GM10266 (cell line): ENCODE results near the gene KRTAP4-6.
"Not testable (repeated sequence)": the region's sequence is repeated elsewhere in the genome, so short reads cannot be mapped to it uniquely, and the experiment has no call there.

ENCODE experiments used
- DNase-seq: peaks from one replicate; pipeline ENCODE4 v3.0.0; 2012; ENCODE audit errors: extremely low spot score
- TF ChIP-seq, protein P1 (sequence below): IDR thresholded peaks from 2 replicates; pipeline ENCODE4 v1.5.1; 2012; ENCODE audit warnings: mild to moderate bottlenecking, low read depth; ENCODE audit not compliant: control insufficient read depth, insufficient read depth; ENCODE audit errors: missing control alignments

The KRTAP4-6 gene

DNA sequence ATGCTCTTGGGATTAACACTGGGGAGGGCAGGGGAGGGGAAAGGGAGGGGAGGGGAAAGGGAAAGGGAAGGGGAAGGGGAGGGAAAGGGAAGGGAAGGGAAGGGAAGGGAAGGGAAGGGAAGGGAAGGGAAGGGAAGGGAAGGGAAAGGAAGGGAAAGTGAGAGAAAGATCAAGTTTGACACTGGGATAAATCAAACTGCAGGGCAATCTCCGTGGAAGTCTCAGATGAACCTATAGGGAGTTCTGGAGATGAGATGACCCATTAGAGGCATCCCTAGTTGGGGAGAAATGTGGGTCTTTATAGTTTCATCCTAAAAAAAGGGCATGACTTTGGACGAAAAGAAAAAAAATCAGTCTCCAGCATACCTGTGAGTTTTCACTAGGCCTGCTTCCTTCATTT, 18.6 kb downstream of the KRTAP4-6 start:
- TF ChIP-seq, protein P1, sequence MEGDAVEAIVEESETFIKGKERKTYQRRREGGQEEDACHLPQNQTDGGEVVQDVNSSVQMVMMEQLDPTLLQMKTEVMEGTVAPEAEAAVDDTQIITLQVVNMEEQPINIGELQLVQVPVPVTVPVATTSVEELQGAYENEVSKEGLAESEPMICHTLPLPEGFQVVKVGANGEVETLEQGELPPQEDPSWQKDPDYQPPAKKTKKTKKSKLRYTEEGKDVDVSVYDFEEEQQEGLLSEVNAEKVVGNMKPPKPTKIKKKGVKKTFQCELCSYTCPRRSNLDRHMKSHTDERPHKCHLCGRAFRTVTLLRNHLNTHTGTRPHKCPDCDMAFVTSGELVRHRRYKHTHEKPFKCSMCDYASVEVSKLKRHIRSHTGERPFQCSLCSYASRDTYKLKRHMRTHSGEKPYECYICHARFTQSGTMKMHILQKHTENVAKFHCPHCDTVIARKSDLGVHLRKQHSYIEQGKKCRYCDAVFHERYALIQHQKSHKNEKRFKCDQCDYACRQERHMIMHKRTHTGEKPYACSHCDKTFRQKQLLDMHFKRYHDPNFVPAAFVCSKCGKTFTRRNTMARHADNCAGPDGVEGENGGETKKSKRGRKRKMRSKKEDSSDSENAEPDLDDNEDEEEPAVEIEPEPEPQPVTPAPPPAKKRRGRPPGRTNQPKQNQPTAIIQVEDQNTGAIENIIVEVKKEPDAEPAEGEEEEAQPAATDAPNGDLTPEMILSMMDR, result no peak
- DNase-seq, result no peak

- DNase-seq, result not testable (repeated sequence)
Observed at GRCh38 chr17:41119696-41120690, 20.4 kb downstream of the KRTAP4-6 start.

DNA sequence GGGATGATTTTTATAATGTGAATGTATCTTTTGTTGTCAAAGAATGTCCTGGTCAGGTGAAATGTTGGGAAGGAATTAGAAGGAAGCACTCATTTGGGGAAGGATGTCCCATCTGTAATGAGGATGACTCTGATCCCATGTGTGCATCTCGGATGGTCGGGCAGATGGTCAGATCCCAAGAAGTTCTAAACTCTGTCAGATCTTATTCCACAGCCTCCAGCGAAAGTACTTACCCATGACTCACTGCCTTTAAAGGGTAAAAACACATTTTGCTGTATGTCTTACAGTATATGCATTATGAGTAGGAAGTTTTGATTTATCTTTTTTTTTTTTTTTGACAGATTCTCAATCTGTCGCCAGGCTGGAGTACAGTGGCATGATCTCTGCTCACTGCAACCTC, 21.6 kb downstream of the KRTAP4-6 start:
- TF ChIP-seq, protein P1, result no peak
- no peak for DNase-seq

- not testable (repeated sequence) for DNase-seq
Observed at GRCh38 chr17:41117846-41118386, 22.4 kb downstream of the KRTAP4-6 start, which contains the start of gene KRTAP4-11. TSS of gene KRTAP4-11 (minus strand) at chr17:41118373. CDS start at chr17:41118315, 58 bp downstream.

DNA sequence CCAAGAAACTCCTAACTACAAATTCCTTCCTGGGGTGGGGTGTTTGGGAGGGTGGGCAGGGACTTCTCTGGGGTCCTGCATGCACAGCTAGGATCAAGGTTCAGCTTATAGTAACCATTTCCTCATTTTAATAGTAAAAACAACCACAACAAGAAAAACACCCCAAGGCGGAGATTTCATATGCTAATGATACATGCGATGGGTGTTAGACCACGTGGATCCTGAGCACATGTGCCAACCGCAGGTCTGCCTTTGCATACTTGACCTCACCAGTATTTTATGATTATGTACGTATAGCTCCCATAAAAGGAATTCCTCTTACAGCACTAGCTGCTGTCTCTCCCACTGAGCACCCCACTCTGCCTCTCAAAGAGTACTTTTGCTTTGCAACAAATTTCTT, 24.0 kb downstream of the KRTAP4-6 start:
- TF ChIP-seq, protein P1, result no peak
- DNase-seq, result no peak

- TF ChIP-seq, protein P1, result no peak
- DNase-seq, result no peak
Observed at GRCh38 chr17:41111151-41111885, 29.0 kb downstream of the KRTAP4-6 start.

DNA sequence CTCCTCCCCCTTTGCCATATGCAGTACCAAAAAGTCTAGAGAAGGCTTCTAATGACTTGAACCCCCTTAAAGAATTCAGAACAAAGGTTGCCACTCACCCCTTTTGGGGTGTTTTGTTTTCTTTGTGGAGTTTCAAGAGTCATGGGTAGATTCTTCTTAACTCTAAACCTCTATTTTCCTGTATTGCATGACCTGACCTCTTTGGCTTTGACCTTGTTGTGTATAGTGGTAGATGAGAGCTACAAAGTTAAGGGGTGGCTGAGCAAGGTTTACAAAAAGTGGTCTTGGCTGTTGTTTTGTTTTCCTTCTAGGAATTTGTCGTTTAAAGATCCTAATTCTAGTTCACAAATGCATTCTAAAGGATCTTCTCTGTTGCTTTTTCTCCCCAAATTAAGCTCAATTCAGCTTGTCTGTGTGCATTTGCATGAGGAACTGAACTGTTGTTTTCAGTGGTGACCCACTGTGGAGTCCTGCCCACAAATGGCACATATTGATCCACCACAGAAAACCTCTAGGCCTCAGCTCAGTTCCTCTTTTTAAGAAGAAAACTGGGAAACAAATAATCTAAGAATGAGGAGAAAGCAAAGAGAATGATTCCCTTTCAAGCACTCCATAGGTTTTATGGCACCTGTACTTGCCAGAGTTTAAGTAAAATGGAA, 31.5 kb downstream of the KRTAP4-6 start:
- DNase-seq, result not testable (repeated sequence)

- TF ChIP-seq, protein P1, result no peak
- DNase-seq, result no peak
Observed at GRCh38 chr17:41107941-41108450, 32.3 kb downstream of the KRTAP4-6 start.

DNA sequence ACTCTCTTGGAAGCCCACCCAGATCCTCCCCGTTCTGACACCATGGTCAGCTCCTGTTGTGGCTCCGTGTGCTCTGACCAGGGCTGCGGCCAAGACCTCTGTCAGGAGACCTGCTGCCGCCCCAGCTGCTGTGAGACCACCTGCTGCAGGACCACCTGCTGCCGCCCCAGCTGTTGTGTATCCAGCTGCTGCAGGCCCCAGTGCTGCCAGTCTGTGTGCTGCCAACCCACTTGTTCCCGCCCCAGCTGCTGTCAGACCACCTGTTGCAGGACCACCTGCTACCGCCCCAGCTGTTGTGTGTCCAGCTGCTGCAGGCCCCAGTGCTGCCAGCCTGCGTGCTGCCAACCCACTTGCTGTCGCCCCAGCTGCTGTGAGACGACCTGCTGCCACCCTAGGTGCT, 35.0 kb downstream of the KRTAP4-6 start, which contains the start of gene KRTAP4-9:
KRTAP4-9 (plus strand) TSS at position 43 of the 400 bp plus-strand sequence; CDS start at position 43, 0 bp downstream.
- not testable (repeated sequence) for DNase-seq

GRCh38 chr17:41104386-41105038, 35.8 kb downstream of the KRTAP4-6 start:
- DNase-seq, result not testable (repeated sequence)
